ENCODE data around the gene PRKCQ. TPM values are rescaled to one million over a fixed set of nuclear protein-coding genes. Genes with fewer than 3 reads are reported as not detected.

The PRKCQ gene
- total RNA-seq, 2 donors from 2014 or later = 42.9 to 49.2 TPM

DNA sequence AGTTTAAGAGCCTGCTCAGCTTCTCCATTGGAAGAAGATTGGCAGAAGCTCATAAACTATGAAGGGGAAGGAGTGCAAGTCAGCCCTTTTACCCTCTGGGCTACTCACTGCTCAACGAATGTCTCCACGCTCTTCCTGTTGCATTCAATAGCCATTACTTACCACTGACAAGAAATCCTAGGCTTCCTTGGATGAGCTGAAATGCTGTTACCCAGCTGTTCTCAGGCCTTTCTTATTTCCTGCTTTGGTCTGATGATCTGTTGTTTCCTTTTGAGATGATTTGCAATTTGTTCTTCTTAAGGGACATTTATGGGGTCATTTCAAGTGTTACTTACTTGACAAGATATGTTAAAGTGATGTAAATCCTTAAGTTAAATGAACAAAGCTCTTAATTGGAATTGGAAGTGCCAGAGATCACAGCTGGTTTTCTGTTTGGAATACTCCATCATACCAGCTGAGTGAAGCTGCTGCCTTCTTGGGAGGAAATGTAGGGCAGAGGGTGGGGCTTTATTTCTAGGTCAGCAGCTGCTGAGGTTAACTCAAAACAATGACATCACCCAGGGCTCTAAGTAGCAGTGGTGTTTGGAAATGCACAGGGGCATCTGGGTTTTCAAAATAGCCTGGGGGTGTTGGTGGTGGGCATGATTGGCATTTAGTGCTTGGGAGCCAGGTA lies 170.0 kb downstream of the PRKCQ start:
- peak in 1 of 2 donors; percentile 48 for DNase-seq
- H3K4me1 Mint-ChIP-seq (ENCODE audit: low read depth) = peaks cover 35% of the 10 kb centered on the region
- peak overlapping the region; percentile 83 for H3K27ac Mint-ChIP-seq
- peak overlapping the region; percentile 4 to 82 for H3K4me3 Mint-ChIP-seq
- no peaks in the 10 kb centered on the region for H3K36me3 Mint-ChIP-seq (ENCODE audit: insufficient read depth in 2 of 2)
- H3K27me3 Mint-ChIP-seq (ENCODE audit: low read depth) = peaks cover 2% of the 10 kb centered on the region
- H3K9me3 Mint-ChIP-seq = no peaks in the 10 kb centered on the region
- peak; percentile 45 to 83 for ATAC-seq (replicated peaks in 1 of 2)

- Mint-ChIP-seq H3K4me1 (ENCODE audit: low read depth) (peaks cover 35% of the 10 kb centered on the region), H3K27me3 (ENCODE audit: low read depth) (peaks cover 15% of the 10 kb centered on the region), H3K9me3 (no peaks in the 10 kb centered on the region), H3K4me3 (peak overlapping the region in 1 of 2 donors; percentile 25), H3K36me3 (ENCODE audit: insufficient read depth in 2 of 2) (no peaks in the 10 kb centered on the region), H3K27ac (peak overlapping the region; percentile 1)
- ATAC-seq (replicated peaks in 1 of 2) = no peak
- no peak for DNase-seq
These were observed 171.3 kb downstream of the PRKCQ start for GRCh38 chr10:6408799-6409198.

DNA sequence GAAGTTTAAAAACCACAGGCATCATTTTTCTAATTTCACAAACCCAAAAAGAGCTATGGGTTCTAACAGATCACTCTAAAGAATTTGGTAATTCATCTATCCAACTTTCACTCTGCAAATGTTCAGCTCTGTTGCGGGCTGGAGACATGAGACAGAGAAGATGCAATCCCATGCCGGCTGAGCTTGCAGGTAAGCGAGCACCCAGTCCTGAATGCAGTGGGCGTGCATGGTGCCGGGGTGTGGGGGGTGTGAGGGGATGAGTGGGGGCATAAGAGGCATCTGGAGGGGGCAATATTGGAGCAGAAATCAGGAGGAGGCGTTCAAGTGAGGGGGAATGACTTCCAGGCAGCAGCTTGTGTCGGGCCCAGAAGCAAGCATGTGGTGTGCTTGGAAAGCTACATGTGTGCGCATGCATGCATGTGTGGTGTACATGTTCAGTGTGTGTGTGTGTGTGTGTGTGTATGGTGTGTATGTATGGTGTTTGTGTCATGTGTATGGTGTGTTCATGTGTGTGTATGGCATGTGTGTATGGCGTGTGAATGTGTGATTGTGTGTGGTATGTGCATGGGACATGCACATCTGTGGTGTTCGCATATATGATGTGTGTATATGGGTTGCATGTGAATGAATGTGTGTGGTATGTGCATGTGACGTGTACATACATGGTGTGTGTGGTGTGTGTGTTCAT lies 172.9 kb downstream of the PRKCQ start:
- H3K9me3 Mint-ChIP-seq = no peaks in the 10 kb centered on the region
- H3K4me3 Mint-ChIP-seq = peak overlapping the region; percentile 52 to 80
- peaks cover 45% of the 10 kb centered on the region for H3K4me1 Mint-ChIP-seq (ENCODE audit: low read depth)
- DNase-seq (no peak), ATAC-seq (replicated peaks in 1 of 2) (peak; percentile 35 to 49)
- no peaks in the 10 kb centered on the region for H3K36me3 Mint-ChIP-seq (ENCODE audit: insufficient read depth in 2 of 2)
- peaks cover 29% of the 10 kb centered on the region for H3K27me3 Mint-ChIP-seq (ENCODE audit: low read depth)
- H3K27ac Mint-ChIP-seq = no peak overlapping the region

DNA sequence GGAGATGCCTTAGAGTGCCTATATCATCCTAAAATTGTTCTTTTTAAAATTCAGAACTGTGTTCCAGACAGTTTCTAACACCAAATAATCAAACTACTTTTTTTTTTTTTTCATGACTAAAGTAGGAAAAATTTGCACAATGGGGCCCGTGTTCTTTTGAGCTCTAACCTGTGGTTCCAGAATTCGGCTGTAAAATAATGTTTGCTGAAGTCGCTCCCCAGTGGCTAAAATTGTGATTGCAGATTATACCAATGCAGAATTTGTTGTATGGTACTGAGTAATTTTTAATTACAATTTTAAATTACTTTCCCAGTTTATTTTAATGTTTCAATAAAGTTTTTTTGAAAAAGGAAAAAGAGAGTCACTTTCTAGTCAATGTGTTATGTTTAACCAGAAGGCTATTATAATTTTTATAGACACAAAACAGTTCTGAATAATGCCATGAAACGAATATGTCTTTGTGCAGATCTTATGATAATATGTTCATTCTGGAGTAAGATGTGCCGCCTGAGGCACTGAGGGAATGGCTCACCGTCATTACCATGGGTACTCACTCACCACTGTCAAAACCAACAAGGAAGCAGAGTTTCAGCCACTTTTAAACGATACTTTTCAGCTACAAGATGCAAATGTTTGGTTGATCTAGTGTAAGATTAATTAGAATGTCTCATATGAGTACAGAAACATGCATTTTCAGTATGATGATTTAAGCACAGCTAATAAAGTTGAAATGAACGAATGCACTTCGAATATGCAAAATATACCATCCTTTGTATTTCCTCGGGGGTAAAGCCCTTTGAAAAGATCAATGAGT lies 173.6 kb downstream of the PRKCQ start:
- peaks cover 0 to 4% of the 10 kb centered on the region in 2 donors for H3K36me3 Mint-ChIP-seq (ENCODE audit: insufficient read depth in 2 of 2)
- H3K9me3 Mint-ChIP-seq = no peaks in the 10 kb centered on the region
- no peak overlapping the region for H3K27ac Mint-ChIP-seq
- DNase-seq = no peak
- ATAC-seq (replicated peaks in 1 of 2) = peak; percentile 65 to 67
- peak overlapping the region; percentile 52 to 80 for H3K4me3 Mint-ChIP-seq
- peaks cover 52% of the 10 kb centered on the region for H3K4me1 Mint-ChIP-seq (ENCODE audit: low read depth)
- H3K27me3 Mint-ChIP-seq (ENCODE audit: low read depth) = peaks cover 35% of the 10 kb centered on the region

DNA sequence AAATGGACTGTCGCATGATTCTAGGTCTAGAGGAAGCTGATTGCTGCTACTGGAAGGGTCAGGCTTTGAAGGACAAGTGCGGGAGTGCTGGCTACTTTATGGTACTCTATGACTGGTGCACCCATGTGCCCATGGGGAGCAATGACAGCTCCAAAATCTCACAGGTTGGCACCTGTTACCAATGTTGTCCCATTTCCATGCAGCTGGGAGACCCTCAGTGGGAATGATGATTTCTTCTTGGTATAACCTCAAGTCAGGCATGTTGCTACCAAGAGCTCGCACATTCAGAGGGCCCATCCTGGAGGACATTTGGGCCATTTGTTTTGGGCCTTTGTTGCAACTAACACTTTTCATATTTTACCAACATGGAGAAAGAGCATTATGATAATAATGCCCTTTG lies 174.4 kb downstream of the PRKCQ start:
- ATAC-seq (replicated peaks in 1 of 2) = no peak
- no peak overlapping the region for H3K27ac Mint-ChIP-seq
- no peak for DNase-seq
- no peaks in the 10 kb centered on the region for H3K9me3 Mint-ChIP-seq
- H3K4me1 Mint-ChIP-seq (ENCODE audit: low read depth) = peaks cover 58% of the 10 kb centered on the region
- peaks cover 35% of the 10 kb centered on the region for H3K27me3 Mint-ChIP-seq (ENCODE audit: low read depth)
- H3K4me3 Mint-ChIP-seq = no peak overlapping the region
- peaks cover 0 to 4% of the 10 kb centered on the region in 2 donors for H3K36me3 Mint-ChIP-seq (ENCODE audit: insufficient read depth in 2 of 2)

GRCh38 chr10:6404127-6405072 lies 175.7 kb downstream of the PRKCQ start:
- no peaks in the 10 kb centered on the region for H3K9me3 Mint-ChIP-seq
- no peak for ATAC-seq (replicated peaks in 1 of 2)
- no peak for DNase-seq
- H3K4me1 Mint-ChIP-seq (ENCODE audit: low read depth) = peaks cover 58% of the 10 kb centered on the region
- H3K27me3 Mint-ChIP-seq (ENCODE audit: low read depth) = peaks cover 35% of the 10 kb centered on the region
- H3K36me3 Mint-ChIP-seq (ENCODE audit: insufficient read depth in 2 of 2) = peaks cover 0 to 4% of the 10 kb centered on the region in 2 donors
- H3K27ac Mint-ChIP-seq = peak overlapping the region; percentile 1
- no peak overlapping the region for H3K4me3 Mint-ChIP-seq

- Mint-ChIP-seq H3K27me3 (ENCODE audit: low read depth) (peaks cover 35% of the 10 kb centered on the region), H3K27ac (no peak overlapping the region), H3K9me3 (no peaks in the 10 kb centered on the region), H3K36me3 (ENCODE audit: insufficient read depth in 2 of 2) (peaks cover 0 to 5% of the 10 kb centered on the region in 2 donors), H3K4me3 (no peak overlapping the region), H3K4me1 (ENCODE audit: low read depth) (peaks cover 71% of the 10 kb centered on the region)
- DNase-seq (no peak), ATAC-seq (replicated peaks in 1 of 2) (no peak)
These were observed 177.1 kb downstream of the PRKCQ start for GRCh38 chr10:6402960-6403359.

DNA sequence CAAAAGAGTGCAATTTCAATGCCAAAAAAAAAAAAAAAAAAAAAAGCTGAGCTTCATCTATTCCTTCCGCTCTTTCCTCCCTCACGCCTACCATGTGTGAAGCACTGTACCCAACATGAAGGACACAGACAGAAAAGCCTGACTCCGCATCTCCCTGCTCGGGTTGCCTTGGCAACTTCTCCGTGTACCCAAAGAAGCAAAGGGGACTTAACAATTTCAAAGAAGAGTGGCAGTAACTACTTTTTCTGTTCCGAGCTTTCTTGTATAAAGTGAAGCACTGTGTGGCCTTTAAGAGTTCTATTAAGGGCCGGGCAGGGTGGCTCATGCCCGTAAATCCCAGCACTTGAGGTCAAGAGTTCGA lies 177.7 kb downstream of the PRKCQ start:
- peaks cover 0 to 5% of the 10 kb centered on the region in 2 donors for H3K36me3 Mint-ChIP-seq (ENCODE audit: insufficient read depth in 2 of 2)
- H3K27ac Mint-ChIP-seq = no peak overlapping the region
- H3K9me3 Mint-ChIP-seq = no peaks in the 10 kb centered on the region
- H3K27me3 Mint-ChIP-seq (ENCODE audit: low read depth) = peaks cover 35% of the 10 kb centered on the region
- H3K4me3 Mint-ChIP-seq = peak overlapping the region in 1 of 2 donors; percentile 49
- ATAC-seq (replicated peaks in 1 of 2) (no peak), DNase-seq (no peak)
- peaks cover 68% of the 10 kb centered on the region for H3K4me1 Mint-ChIP-seq (ENCODE audit: low read depth)

DNA sequence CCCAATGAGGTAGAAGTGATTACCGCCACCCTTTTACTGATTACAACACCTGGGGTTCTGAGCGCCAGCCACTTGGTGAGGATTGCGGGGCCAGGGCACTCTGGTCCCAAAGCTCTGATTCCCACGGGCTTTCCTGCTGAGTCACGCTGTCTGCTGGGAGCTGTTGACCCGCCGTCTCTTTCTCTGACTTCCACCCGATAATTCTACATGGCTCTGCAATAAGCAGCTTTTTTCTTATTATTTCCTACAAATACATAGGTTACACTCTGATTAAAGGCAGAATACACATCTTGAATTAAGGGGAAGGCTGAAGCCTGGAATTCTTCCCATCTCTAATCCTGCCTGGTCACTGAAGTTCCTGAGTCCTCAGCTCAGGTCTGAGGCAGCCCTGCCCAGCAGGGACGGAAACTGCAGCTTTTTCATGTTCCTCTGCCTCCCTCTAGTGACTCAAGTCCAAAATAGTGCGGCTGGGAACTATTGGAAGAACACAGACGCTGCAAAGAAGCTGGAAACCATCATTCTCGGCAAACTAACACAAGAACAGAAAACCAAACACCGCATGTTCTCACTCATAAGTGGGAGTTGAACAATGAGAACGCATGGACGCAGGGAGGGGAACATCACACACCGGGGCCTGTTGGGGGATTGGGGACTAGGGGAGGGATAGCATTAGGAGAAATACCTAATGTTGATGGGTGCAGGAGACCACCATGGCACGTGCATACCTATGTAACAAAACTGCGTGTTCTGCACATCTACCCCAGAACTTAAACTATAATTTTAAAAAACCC lies 178.3 kb downstream of the PRKCQ start:
- peak; percentile 82 to 83 for ATAC-seq (replicated peaks in 1 of 2)

DNA sequence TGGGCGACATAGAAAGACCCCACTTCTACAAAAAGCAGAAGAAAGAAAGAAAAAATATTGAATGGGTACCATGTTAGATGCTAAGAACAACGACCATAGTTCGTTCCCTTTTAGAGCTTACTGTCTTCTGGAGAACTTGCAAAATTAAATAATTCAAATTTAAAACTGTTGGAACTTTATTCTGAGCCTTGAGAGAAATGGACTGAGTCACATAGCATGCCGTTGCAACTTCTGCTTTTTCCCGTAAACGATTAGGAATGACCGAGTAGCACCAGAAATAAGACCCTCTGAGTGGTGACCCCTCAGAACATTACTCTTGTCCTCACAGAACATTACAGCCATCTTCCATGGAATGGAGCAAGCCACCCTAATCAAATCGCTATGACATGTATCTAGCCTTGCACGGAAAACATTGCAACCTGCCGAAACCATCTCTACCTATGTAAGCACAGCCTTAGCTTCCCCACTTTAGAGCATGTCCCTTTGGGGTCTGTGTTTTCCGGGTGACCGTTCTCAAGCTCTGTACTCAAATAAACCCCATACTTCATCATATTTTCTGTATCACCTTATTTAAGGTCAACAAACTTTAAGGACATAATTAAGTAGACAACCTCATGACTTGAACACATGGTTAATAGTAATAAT lies 179.1 kb downstream of the PRKCQ start:
- H3K4me3 Mint-ChIP-seq = no peak overlapping the region
- no peak for DNase-seq
- peaks cover 54% of the 10 kb centered on the region for H3K4me1 Mint-ChIP-seq (ENCODE audit: low read depth)
- H3K36me3 Mint-ChIP-seq (ENCODE audit: insufficient read depth in 2 of 2) = peaks cover 0 to 5% of the 10 kb centered on the region in 2 donors
- H3K27me3 Mint-ChIP-seq (ENCODE audit: low read depth) = peaks cover 35% of the 10 kb centered on the region
- no peak for ATAC-seq (replicated peaks in 1 of 2)
- H3K9me3 Mint-ChIP-seq = no peaks in the 10 kb centered on the region
- no peak overlapping the region for H3K27ac Mint-ChIP-seq

More for the DNA sequence above, 178.3 kb downstream of the PRKCQ start:
- Mint-ChIP-seq H3K36me3 (ENCODE audit: insufficient read depth in 2 of 2) (peaks cover 0 to 5% of the 10 kb centered on the region in 2 donors), H3K4me3 (peak overlapping the region; percentile 59 to 64), H3K27me3 (ENCODE audit: low read depth) (peaks cover 35% of the 10 kb centered on the region), H3K4me1 (ENCODE audit: low read depth) (peaks cover 62% of the 10 kb centered on the region), H3K9me3 (no peaks in the 10 kb centered on the region), H3K27ac (peak overlapping the region; percentile 60)
- DNase-seq = peak; percentile 56 to 67

GRCh38 chr10:6400331-6400730 lies 179.7 kb downstream of the PRKCQ start:
- Mint-ChIP-seq H3K36me3 (ENCODE audit: insufficient read depth in 2 of 2) (peaks cover 0 to 5% of the 10 kb centered on the region in 2 donors), H3K9me3 (no peaks in the 10 kb centered on the region), H3K4me1 (ENCODE audit: low read depth) (peaks cover 50% of the 10 kb centered on the region), H3K27me3 (ENCODE audit: low read depth) (peaks cover 35% of the 10 kb centered on the region), H3K4me3 (no peak overlapping the region), H3K27ac (peak overlapping the region; percentile 17)
- ATAC-seq (replicated peaks in 1 of 2) (no peak), DNase-seq (no peak)

Measured in activated T-cell treated with anti-CD3 and anti-CD28 coated beads, Interleukin-2, amount 50 U/mL, for 72 hours (primary cell).